Activated CD4-positive, alpha-beta T cell treated with anti-CD3 and anti-CD28 coated beads, Interleukin-2, amount 10 ng/mL, durations not matched to agents 7 days and 5 days (primary cell): ENCODE results near the gene PDZD7. TPM values are rescaled to one million over a fixed set of nuclear protein-coding genes. Genes with fewer than 3 reads are reported as not detected.

Experiments used
- CTCF ChIA-PET: fragments of 350-600 bp; sonication (Branson Sonifier 250); formaldehyde crosslinking; loops from one replicate; lab custom pipeline; 2021; ENCODE audit warnings: antibody characterized with exemption; lab: Charles Lee
- POLR2A ChIA-PET: fragments of 350-600 bp; sonication (Branson Sonifier 250); formaldehyde crosslinking; loops from one replicate; lab custom pipeline; 2021; ENCODE audit warnings: antibody characterized with exemption; lab: Charles Lee
- DNase-seq: peaks from one replicate; pipeline ENCODE4 v3.0.0-alpha.2; 2020
- H3K27ac Mint-ChIP-seq: one replicate; pipeline ENCODE4 v1.8.0; 2021; ENCODE audit warnings: mild to moderate bottlenecking, moderate library complexity, mixed read lengths
- H3K27me3 Mint-ChIP-seq: one replicate; pipeline ENCODE4 v1.8.0; 2021; ENCODE audit warnings: mixed read lengths
- H3K36me3 Mint-ChIP-seq: one replicate; pipeline ENCODE4 v1.8.0; 2021; ENCODE audit warnings: low read depth, mixed read lengths
- H3K4me1 Mint-ChIP-seq: one replicate; pipeline ENCODE4 v1.8.0; 2021; ENCODE audit warnings: mixed read lengths
- H3K4me3 Mint-ChIP-seq: one replicate; pipeline ENCODE4 v1.8.0; 2021; ENCODE audit warnings: mild to moderate bottlenecking, moderate library complexity, mixed read lengths
- H3K9me3 Mint-ChIP-seq: one replicate; pipeline ENCODE4 v1.8.0; 2021; ENCODE audit warnings: mixed read lengths
- total RNA-seq, 2 experiments: library from RNA; stranded (reverse); gene quantifications; one replicate each; pipeline ENCODE4 v1.2.3, GENCODE V29; 2021

PDZD7 gene
- total RNA-seq, 2 experiments from 2014 or later: 0.65 to 0.74 TPM

DNA sequence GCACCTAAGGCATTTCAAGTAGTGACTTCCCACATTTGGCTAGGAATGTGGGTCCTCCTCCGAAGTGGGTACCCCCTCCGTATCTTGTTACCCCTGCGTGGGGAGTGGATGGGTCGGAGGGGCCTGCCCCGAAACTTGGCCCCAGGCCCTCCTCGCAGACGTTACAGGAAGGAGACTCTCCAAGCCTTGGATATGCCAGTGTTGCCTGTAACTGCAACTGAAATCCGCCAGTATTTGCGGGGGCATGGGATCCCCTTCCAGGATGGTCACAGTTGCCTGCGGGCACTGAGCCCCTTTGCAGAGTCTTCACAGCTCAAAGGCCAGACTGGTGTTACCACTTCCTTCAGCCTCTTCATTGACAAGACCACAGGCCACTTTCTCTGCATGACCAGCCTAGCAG, 42.8 kb downstream of the PDZD7 start:
- ChIA-PET POLR2A (no interaction called here), CTCF (interaction anchor here (1.6 to 1.9 kb wide), 2 partner anchors 9 to 21 kb away, joined by 3 to 14 read pairs; no protein-coding TSS in a partner anchor)
- H3K9me3 Mint-ChIP-seq: no peaks in the 10 kb centered on the region
- no peaks in the 10 kb centered on the region for H3K27me3 Mint-ChIP-seq
- H3K4me1 Mint-ChIP-seq: peaks cover 42% of the 10 kb centered on the region
- DNase-seq: no peak
- peak overlapping the region; percentile 89 for H3K4me3 Mint-ChIP-seq
- peak overlapping the region; percentile 83 for H3K27ac Mint-ChIP-seq
- peaks cover 23% of the 10 kb centered on the region for H3K36me3 Mint-ChIP-seq

DNA sequence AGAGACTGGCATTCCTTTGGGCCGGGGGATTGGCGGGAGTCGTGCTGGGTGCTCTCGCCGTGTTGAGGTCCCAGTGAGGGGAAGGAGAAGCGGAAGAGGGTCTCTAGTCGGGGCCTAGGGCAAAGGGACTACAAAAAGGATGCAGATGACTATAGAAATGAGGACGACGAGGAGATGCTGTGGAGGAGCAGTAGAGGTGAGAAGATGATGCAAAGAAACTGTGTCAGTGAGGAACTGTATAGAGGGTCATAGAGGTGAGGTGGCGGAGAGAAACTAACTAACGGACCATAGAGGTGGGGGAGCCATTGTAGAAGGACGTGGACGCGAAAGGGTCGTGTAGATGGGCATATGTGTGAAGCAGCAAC, 43.3 kb downstream of the PDZD7 start:
- CTCF ChIA-PET: interaction anchor here (0.6 to 1.9 kb wide), 4 partner anchors 10 to 33 kb away, joined by 3 to 14 read pairs (median 6); no protein-coding TSS in a partner anchor
- Mint-ChIP-seq H3K27me3 (no peaks in the 10 kb centered on the region), H3K4me3 (peak overlapping the region; percentile 89), H3K9me3 (no peaks in the 10 kb centered on the region), H3K27ac (peak overlapping the region; percentile 83), H3K4me1 (peaks cover 42% of the 10 kb centered on the region), H3K36me3 (peaks cover 23% of the 10 kb centered on the region)
- POLR2A ChIA-PET: no interaction called here
- no peak for DNase-seq

GRCh38 chr10:100986952-100987684, 43.8 kb downstream of the PDZD7 start, which contains the start of the genes MRPL43 and TWNK:
Gene MRPL43, minus strand, starts transcription at chr10:100987497. Its CDS starts 54 bp downstream, at chr10:100987443.
Gene TWNK, plus strand, starts transcription at chr10:100987543. Its CDS starts 668 bp downstream, at chr10:100988211.
- Mint-ChIP-seq H3K27ac (peak within 1 kb of the TSS; percentile 83), H3K4me1 (peaks cover 42% of the 10 kb centered on the region), H3K9me3 (no peaks in the 10 kb centered on the region), H3K27me3 (no peaks in the 10 kb centered on the region), H3K4me3 (peak within 1 kb of the TSS; percentile 89), H3K36me3 (peaks cover 22% of the 10 kb centered on the region)
- POLR2A ChIA-PET: no interaction called here
- peak; percentile 90 for DNase-seq
- CTCF ChIA-PET: interaction anchor here (0.6 to 1.3 kb wide), 3 partner anchors 16 to 32 kb away, joined by 3 to 6 read pairs (median 5); no protein-coding TSS in a partner anchor

DNA sequence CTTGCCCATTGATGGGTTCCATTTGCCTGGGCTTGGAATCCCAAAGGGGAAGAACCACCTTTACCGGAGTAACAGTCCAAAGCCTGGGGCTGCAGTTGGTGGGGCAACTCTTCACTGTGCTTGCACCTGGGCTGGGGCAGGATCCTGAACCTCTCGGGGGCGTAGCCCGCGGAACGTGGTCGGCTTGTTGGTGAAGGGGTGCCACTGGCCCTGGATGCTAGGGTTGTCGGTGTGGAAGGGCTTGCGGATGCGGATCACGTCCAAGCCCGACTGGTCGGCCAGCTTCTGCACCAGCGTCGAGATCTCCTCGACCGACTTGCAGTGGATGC, 44.3 kb downstream of the PDZD7 start:
- H3K9me3 Mint-ChIP-seq: no peaks in the 10 kb centered on the region
- peaks cover 22% of the 10 kb centered on the region for H3K36me3 Mint-ChIP-seq
- H3K4me3 Mint-ChIP-seq: peak overlapping the region; percentile 89
- POLR2A ChIA-PET: no interaction called here
- H3K27ac Mint-ChIP-seq: no peak overlapping the region
- peaks cover 42% of the 10 kb centered on the region for H3K4me1 Mint-ChIP-seq
- CTCF ChIA-PET: interaction anchor here (1.1 to 1.3 kb wide), 2 partner anchors 16 to 28 kb away, joined by 3 to 6 read pairs; no protein-coding TSS in a partner anchor
- no peak for DNase-seq
- H3K27me3 Mint-ChIP-seq: no peaks in the 10 kb centered on the region

DNA sequence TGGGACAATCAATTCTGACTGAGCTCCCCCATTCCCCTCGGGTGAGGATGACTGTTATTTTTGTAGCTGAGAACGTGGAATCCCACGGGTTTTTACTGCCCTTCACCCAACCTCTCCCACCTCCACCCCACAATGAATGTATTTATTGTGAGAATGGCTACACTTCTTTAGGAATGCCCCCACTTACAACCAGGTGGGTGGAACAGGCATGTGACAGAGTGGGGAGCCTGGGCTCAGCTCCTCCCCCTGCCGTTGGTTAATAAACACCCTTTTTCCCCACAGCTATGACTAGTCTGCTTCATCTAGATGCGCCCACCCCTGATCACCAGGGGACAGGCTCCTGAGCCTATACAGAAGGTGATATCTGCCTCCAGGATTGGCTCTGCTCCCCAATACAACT, 45.6 kb downstream of the PDZD7 start:
- ChIA-PET POLR2A (no interaction called here), CTCF (interaction anchor here (0.9 to 1.1 kb wide), 3 partner anchors 13 to 55 kb away, joined by 3 to 4 read pairs (median 3); partner anchors contain the start of gene LZTS2)
- Mint-ChIP-seq H3K4me1 (peaks cover 38% of the 10 kb centered on the region), H3K36me3 (peaks cover 10% of the 10 kb centered on the region), H3K4me3 (no peak overlapping the region), H3K27ac (no peak overlapping the region), H3K9me3 (no peaks in the 10 kb centered on the region), H3K27me3 (no peaks in the 10 kb centered on the region)
- DNase-seq: no peak

DNA sequence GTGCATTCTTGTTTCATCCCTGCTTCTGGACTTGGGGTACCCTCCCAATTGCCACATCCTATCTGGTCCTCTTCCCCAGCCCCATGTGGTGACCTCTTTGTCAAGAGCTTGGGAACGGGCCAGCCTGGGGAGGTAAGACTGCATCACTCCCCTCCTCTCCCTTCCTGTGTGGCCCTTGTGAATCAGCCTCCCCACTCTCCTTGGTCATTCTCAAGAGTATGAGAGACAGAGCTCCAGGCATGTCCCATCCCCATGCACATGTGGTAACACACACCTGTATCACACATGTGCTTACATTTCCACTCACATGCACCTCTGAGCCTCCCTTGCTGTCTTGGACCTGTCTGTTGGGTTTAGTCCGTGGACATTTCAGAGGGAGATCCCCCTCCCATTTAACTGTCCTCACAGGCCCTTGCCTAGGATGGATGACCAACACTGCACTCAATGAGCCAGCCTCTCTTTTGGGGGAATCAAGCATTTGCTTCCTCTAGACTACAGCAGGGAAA, 46.2 kb downstream of the PDZD7 start:
- H3K9me3 Mint-ChIP-seq: no peaks in the 10 kb centered on the region
- H3K27ac Mint-ChIP-seq: no peak overlapping the region
- no peaks in the 10 kb centered on the region for H3K27me3 Mint-ChIP-seq
- no peak for DNase-seq
- POLR2A ChIA-PET: no interaction called here
- CTCF ChIA-PET: interaction anchor here (1.0 to 1.1 kb wide), 2 partner anchors 13 to 56 kb away, joined by 3 to 4 read pairs; no protein-coding TSS in a partner anchor
- no peak overlapping the region for H3K4me3 Mint-ChIP-seq
- H3K36me3 Mint-ChIP-seq: peaks cover 9% of the 10 kb centered on the region
- H3K4me1 Mint-ChIP-seq: peaks cover 37% of the 10 kb centered on the region

- no peaks in the 10 kb centered on the region for H3K9me3 Mint-ChIP-seq
- H3K4me3 Mint-ChIP-seq: no peak overlapping the region
- peaks cover 36% of the 10 kb centered on the region for H3K4me1 Mint-ChIP-seq
- no peak for DNase-seq
- H3K27ac Mint-ChIP-seq: no peak overlapping the region
- ChIA-PET CTCF (interaction anchor here (1.0 to 2.1 kb wide), 3 partner anchors 13 to 56 kb away, joined by 3 to 6 read pairs (median 4); no protein-coding TSS in a partner anchor), POLR2A (no interaction called here)
- H3K27me3 Mint-ChIP-seq: no peaks in the 10 kb centered on the region
- H3K36me3 Mint-ChIP-seq: peaks cover 7% of the 10 kb centered on the region
Observed at GRCh38 chr10:100983868-100984671, 46.9 kb downstream of the PDZD7 start.

- ChIA-PET POLR2A (interaction anchor here (0.7 kb wide), 1 partner anchor 48 kb away, joined by 3 read pairs; the partner anchor contains the start of genes PDZD7 and SFXN3), CTCF (interaction anchor here (2.1 kb wide), 1 partner anchor 14 kb away, joined by 6 read pairs; no protein-coding TSS in a partner anchor)
- no peaks in the 10 kb centered on the region for H3K27me3 Mint-ChIP-seq
- peaks cover 29% of the 10 kb centered on the region for H3K4me1 Mint-ChIP-seq
- no peaks in the 10 kb centered on the region for H3K9me3 Mint-ChIP-seq
- DNase-seq: no peak
- H3K27ac Mint-ChIP-seq: no peak overlapping the region
- H3K4me3 Mint-ChIP-seq: no peak overlapping the region
- peaks cover 6% of the 10 kb centered on the region for H3K36me3 Mint-ChIP-seq
Observed at GRCh38 chr10:100982916-100983830, 47.8 kb downstream of the PDZD7 start.

DNA sequence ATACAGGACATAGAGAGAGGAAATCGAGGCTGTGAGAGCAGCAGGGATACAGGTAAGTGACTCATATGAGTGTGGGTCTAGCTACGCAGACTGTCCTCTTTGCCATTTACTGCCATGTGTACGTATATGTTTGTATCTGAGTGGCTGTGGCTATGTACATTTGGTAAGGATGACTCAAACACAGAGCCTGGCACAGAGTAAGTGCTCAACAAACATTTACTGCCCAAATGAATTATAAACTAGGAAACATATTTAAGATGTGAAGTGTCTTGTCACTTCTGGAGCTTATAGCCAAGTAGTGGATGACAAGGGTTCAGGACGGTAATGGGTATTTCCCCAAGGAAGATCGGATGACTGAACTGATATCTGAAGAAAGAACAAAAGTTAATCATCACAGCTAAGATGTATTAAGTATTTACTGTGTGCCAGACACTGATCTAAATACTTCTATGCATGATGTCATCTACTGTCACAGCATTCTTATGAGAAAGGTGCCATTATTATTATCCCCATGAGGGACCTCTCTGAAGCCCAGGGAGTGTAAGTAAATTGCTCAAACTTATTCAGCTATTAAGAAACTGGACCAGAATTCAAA, 49.7 kb downstream of the PDZD7 start:
- Mint-ChIP-seq H3K9me3 (no peaks in the 10 kb centered on the region), H3K4me1 (peaks cover 11% of the 10 kb centered on the region), H3K27ac (no peak overlapping the region), H3K4me3 (no peak overlapping the region), H3K36me3 (no peaks in the 10 kb centered on the region), H3K27me3 (no peaks in the 10 kb centered on the region)
- POLR2A ChIA-PET: interaction anchor here (0.6 kb wide), 1 partner anchor 607 kb away, joined by 3 read pairs; no protein-coding TSS in a partner anchor
- no peak for DNase-seq
- CTCF ChIA-PET: interaction anchor here (0.9 to 1.5 kb wide), 3 partner anchors 15 to 38 kb away, joined by 3 to 5 read pairs (median 4); no protein-coding TSS in a partner anchor

GRCh38 chr10:100980711-100981110, 50.2 kb downstream of the PDZD7 start:
- no peaks in the 10 kb centered on the region for H3K9me3 Mint-ChIP-seq
- ChIA-PET POLR2A (no interaction called here), CTCF (interaction anchor here (0.9 to 1.5 kb wide), 3 partner anchors 16 to 38 kb away, joined by 3 to 5 read pairs (median 4); no protein-coding TSS in a partner anchor)
- no peaks in the 10 kb centered on the region for H3K27me3 Mint-ChIP-seq
- no peaks in the 10 kb centered on the region for H3K36me3 Mint-ChIP-seq
- DNase-seq: no peak
- H3K27ac Mint-ChIP-seq: no peak overlapping the region
- peaks cover 5% of the 10 kb centered on the region for H3K4me1 Mint-ChIP-seq
- no peak overlapping the region for H3K4me3 Mint-ChIP-seq

GRCh38 chr10:100980311-100980710, 50.6 kb downstream of the PDZD7 start:
- Mint-ChIP-seq H3K9me3 (no peaks in the 10 kb centered on the region), H3K4me1 (peaks cover 2% of the 10 kb centered on the region), H3K27me3 (no peaks in the 10 kb centered on the region), H3K27ac (no peak overlapping the region), H3K4me3 (no peak overlapping the region), H3K36me3 (no peaks in the 10 kb centered on the region)
- ChIA-PET POLR2A (no interaction called here), CTCF (interaction anchor here (1.5 kb wide), 1 partner anchor 16 kb away, joined by 3 read pairs; no protein-coding TSS in a partner anchor)
- DNase-seq: no peak
